ENCODE data around the gene PHLDA3.

Gene PHLDA3

DNA sequence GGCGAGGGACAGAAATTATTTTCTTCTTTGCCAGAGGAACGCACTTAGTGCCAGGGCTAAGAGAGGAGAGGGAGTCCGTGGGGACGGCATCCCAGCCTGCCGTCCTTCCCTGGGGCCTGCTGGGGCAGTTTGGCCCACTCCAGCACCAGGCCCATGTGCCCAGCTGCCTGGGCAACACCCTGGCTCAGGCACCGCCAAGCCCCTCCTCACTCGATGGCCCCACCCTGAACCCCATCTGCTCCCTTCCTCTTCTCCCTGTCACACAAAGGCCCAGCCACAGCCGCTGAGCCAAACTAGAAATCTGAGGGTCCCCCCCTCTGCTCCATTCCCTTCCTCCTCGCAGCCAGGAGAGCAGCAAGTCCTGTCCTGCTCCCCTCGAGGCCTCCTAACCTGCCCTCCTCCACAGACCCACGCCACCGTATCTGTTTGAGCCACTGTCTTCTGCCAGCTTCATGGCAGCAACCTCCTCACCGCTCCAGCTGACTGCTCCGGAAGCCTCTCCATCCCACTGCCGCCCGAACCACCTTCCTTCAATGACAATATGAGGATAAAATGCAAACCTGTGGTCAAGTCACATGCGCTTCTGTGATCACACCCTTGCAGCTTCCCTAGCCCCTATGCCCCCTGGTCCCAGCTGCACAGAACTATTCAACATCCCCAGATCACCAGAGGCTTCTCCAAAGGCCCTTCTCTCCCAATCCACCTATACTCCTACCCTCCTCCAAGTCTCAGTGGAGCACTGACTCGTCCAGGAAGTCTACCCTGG, 39.1 kb downstream of the PHLDA3 start:
- DNase-seq = peak in 1 of 14 donors; percentile 58

DNA sequence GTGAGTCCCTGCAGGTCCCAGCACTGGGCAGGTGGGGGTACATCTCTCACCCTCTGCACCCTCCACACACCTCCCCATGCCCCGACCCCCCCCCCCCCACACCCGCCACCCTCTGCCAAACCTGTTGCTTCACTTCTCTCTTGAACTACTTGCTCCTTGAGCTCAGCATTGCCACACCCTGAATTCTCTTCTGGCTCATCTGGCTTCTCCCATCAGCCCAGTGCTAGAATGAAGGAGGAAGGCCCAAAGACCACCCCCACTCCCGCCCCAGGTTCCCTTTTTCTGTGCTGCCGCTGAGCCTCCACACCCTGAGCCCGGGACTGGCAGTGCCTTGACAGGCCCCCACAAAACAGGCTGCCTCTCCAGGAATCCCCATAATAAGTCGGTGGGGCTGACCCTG, 41.0 kb downstream of the PHLDA3 start:
- no peak for DNase-seq

DNA sequence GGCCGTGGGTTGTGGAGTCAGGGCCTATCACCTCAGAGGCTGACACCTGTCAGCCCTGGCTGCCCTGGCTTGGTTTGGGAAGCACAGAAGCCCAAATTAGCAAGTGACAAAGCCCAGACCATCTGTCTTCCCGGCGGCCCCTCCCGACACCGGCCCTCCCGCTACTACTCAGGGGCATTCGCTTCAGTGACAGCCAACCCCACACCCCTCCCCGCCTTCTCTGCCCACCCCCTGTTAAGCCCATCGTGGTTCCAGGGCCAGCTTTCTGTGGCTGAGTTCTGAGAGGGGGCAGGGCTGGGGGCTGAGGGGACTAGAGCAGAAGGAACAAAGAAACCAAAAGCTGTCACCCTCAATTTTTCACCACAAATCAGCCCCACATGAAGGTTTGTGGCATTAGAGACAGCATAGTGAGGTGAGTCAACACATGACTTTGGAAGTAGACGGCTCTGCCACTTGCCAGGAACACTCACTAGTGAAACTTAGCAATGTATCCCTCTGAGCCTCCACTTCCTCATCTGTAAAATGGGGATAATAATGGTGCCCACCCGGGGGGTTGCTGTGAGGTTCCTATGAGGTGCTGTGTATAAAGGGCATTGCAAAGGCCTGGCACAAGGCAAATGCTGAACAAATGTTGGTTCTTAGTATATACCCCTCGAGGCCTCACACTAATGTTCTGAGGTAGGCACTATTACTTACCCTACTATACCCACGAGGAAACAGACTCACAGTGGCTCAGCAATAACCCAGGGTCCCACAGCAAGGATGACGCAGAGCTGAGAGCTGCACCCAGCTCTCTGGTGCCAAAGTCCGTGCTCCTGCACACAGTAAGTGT, 42.3 kb downstream of the PHLDA3 start:
- DNase-seq = peak in 3 of 14 donors; percentile 10 to 95 (median 40)

DNA sequence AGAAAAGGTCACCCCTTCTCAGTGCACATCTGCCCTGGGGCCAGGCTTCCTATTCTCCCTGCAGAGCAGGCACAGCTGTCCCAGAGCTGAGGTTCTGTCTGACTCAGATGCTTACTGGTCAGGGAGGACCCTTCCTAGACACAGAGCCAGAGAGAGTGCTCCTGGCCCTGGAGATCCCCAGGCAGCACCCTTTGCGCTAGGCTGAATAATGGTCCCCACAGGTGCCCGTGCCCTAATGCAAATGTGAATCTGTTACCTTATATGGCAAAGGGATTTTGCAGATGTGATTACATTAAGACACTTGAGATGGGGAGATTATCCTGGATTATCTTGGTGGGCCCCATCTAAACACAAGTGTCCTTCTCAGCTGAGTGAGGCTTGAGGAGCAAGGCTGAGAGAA, 44.8 kb downstream of the PHLDA3 start:
- no peak for DNase-seq

DNA sequence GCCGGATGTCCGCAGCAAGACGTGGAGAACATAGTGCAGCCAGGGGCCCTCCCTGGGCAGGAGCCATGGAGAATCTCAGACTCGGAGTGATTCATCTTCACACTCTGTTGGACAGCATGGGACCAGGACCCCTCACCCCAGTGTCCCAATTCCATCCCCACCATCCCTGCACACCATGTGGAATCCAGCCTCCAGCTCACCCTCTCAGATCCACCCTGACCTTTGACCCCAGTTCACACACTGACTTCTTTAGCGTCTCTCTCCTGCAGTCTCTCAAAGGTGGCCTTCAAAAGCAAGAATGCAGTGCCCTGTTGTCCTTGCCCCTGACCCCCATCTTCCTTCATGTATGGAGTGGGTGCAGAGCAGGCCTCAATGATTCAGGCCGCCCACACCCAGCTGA, 45.3 kb downstream of the PHLDA3 start:
- no peak for DNase-seq

DNA sequence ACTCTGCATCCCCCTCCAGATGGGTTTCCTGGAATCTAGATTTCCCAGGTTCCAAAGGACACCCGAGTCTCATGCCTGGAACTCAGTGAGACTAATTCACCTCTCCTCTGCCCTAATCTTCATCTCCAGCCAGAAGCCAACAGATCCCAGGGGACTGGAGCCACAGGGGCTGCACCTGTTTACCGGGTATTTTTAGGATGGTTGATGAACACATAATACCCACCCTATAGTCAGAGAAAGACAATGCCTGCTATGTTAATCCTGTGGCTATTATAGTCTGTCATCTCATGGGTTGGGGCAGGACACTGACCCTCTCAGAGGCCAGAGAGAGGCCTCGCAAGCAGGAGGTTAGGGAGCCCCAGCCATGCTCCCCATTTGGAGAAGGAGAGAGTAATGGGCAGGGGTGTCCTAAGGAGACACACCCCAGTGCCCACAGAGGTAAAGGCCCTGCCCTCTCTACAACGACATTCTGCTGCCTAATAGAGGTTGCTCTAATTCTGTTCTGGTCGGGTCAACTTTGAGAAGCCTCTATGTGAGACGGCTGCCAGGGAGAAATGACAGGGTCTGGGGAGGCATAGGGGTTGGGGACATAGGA, 46.5 kb downstream of the PHLDA3 start:
- DNase-seq = no peak

DNA sequence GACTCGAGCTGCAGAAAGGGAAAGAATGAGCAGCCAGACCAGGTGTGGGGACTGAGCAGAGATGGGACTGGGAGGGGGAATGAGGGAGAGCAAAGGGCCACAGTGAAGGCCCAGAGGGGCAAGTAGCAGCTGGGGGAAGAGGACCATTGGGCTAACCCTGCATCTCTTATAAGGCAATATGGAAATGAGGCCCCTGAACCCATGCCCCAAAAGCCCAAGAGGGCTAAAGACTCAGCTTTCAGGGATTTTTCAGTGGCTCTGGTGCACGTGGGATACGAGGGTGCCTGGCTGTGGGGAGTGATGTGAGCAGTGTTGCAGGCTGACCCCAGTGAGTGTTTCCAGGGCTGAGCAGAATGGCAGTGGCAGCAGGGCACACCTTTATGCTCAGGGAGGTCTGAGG, 47.0 kb downstream of the PHLDA3 start:
- no peak for DNase-seq

DNA sequence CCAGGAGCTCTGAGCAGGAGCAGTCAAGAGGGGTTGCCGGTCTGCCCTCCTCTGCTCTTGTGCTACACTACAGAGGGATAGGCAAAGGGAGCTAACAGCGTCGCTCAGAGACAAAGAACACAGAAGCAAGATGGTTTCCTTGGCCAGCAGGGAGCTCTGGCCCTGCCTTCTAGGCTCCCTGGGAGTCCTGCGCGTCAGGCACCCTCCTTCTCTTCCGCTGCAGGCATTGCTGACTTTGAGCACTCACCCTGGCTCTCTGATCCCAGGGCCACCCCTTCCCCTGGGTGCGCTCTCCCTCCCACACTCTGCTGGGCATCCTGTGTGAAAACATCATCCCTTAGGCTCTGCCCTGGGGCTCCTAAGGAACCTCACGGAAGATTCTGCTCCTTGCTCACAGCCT, 47.9 kb downstream of the PHLDA3 start:
- DNase-seq = no peak

DNA sequence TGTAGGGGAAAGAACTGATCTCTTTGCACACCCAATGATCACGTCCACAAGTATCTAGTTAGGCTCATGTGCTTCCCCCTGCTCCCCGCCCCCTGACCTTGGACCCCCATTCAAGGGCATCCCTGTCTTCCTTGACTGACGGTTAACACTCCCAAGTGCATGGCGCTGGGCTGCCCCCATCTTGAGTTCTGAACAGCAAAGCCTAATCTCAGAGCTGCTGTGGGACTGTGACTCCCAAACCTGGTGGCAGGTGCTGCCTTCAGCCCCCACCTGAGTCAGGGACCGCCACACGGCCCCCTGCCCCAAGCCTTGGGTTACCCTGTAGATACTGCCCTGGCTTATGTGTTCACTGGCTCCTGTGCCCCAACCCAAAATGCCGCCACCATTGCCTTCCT, 48.4 kb downstream of the PHLDA3 start:
- no peak for DNase-seq

DNA sequence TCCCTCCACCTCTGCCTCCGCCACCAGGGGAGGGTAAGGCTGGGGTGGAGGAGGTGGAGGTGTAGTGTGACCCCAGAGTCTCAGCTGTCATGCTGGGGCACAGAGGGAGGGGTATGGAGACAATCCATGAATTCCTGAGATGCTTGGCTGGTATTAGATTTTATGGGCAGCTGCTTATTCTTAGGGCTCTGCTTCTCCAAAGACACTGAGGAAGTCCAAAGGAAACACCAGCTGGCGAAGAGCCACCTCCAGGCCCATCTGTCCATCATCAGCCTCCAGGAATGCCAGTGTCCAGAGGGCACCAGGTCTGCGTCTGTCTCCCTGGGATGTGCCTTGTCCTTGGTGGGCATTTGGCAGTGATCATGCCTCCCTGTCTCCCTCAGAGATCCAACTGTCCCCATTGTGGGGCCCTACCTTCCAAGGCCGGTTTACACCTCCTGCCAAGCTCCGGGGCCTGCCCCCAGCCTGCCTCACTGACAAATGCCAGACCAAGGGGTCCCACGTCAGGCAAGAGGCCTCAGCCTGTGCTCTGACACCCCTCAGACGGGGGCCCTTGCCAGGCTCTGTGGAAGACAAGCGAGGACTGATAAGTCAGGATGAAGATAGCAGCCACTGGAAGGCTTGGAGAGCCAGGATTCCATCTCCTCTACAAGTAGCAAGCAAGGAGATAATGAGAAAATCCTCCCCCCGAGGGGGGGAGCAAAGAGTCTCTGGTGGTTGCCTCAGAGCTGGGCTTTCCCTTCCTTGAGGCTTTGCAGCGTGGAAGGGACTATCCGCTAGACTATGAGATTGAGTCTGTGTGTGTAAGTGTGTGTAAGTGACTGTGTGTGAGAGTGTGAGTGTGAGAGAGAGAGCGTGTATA, 49.0 kb downstream of the PHLDA3 start:
- no peak for DNase-seq

DNA sequence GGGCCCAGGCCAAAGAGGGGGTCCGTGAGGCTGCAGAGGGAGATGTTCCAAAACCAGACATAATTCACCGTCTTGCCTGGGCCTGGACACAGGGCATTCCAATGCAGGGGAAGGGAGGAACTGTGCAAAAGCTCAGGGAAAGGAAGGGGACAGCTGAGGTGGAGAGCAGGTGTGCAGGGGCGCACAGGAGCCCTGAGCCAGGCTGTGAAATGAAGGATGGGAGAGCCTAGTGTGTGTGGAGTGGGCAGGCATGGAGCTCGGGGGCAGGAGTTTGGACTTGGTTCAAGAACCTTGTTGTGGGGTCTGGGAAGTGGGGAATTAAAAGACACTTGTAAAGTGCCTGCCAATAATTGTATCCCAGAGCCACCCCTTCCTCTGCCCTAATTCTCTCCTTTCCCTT, 49.7 kb downstream of the PHLDA3 start:
- no peak for DNase-seq

DNA sequence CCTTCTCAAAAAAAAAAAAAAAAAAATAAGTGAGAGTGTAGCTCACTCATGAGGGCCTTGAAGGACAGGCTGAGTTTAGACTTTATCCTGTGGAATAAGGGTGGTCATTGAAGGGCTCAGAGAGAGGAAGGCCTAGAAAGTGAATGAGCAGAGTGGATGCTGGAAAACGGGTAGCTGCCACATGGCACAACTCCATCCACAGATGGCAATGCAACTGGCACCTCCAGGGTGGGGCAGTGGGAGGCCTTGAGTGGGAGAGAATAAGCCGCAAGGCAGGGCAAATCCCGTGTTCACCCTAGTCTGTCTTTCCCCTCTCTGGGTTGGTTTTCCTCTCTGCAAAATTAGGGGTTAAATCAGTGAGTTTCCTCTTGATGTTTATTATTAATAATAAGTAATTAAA, 50.5 kb downstream of the PHLDA3 start:
- DNase-seq = peak in 1 of 14 donors; percentile 39
